Astrocyte of the cerebellum (primary cell): ENCODE results near the gene KCNK3.

Source experiments
- DNase-seq: peaks from one replicate; pipeline ENCODE4 v3.0.0-alpha.2; 2011; ENCODE audit warnings: low read depth
- H3K4me3 ChIP-seq: 2 replicates; pipeline ENCODE4 v1.5.1; 2011; ENCODE audit warnings: mild to moderate bottlenecking, low read depth, low read length, moderate library complexity
- CTCF ChIP-seq: IDR thresholded peaks from 2 replicates; pipeline ENCODE4 v1.5.1; 2012; ENCODE audit warnings: low read length, low read depth, moderate library complexity, mild to moderate bottlenecking; ENCODE audit errors: missing control alignments
- in situ Hi-C: cut with HindIII; loops from 2 replicates; pipeline ENCODE4 v1.10.0; 2017; ENCODE audit warnings: low sequenced_read_pairs

Gene KCNK3

GRCh38 chr2:26740346-26740745, 47.8 kb downstream of the KCNK3 start:
- DNase-seq, result no peak
- no peak for TF ChIP-seq CTCF
- in situ Hi-C loops, result no loop called here
- H3K4me3 ChIP-seq, result no peak overlapping the region

- no peak overlapping the region for H3K4me3 ChIP-seq
- no peak for DNase-seq
- in situ Hi-C loops, result no loop called here
- TF ChIP-seq CTCF, result no peak
These were observed 48.4 kb downstream of the KCNK3 start for GRCh38 chr2:26740890-26741302.

GRCh38 chr2:26742048-26742770, 49.7 kb downstream of the KCNK3 start:
- TF ChIP-seq CTCF, result no peak
- H3K4me3 ChIP-seq, result no peak overlapping the region
- no peak for DNase-seq
- in situ Hi-C loops, result no loop called here

GRCh38 chr2:26743852-26744251, 51.3 kb downstream of the KCNK3 start:
- in situ Hi-C loops, result no loop called here
- TF ChIP-seq CTCF, result no peak
- DNase-seq, result no peak
- no peak overlapping the region for H3K4me3 ChIP-seq

- no peak for TF ChIP-seq CTCF
- H3K4me3 ChIP-seq, result no peak overlapping the region
- no peak for DNase-seq
- in situ Hi-C loops, result no loop called here
These were observed 52.4 kb downstream of the KCNK3 start for GRCh38 chr2:26744953-26745352.

- no peak overlapping the region for H3K4me3 ChIP-seq
- peak; percentile 95 for TF ChIP-seq CTCF
- DNase-seq, result peak; percentile 72
- in situ Hi-C loops, result no loop called here
These were observed 53.2 kb downstream of the KCNK3 start for GRCh38 chr2:26745609-26746327.
